ENCODE results near the gene LRMDA. TPM values are rescaled to one million over a fixed set of nuclear protein-coding genes. Genes with fewer than 3 reads are reported as not detected.

The LRMDA gene
- total RNA-seq, 3 donors from 2014 or later (not counting 1 experiment from before 2014, with no cell fraction given) = 1.4 to 2.4 (median 2.1) TPM

DNA sequence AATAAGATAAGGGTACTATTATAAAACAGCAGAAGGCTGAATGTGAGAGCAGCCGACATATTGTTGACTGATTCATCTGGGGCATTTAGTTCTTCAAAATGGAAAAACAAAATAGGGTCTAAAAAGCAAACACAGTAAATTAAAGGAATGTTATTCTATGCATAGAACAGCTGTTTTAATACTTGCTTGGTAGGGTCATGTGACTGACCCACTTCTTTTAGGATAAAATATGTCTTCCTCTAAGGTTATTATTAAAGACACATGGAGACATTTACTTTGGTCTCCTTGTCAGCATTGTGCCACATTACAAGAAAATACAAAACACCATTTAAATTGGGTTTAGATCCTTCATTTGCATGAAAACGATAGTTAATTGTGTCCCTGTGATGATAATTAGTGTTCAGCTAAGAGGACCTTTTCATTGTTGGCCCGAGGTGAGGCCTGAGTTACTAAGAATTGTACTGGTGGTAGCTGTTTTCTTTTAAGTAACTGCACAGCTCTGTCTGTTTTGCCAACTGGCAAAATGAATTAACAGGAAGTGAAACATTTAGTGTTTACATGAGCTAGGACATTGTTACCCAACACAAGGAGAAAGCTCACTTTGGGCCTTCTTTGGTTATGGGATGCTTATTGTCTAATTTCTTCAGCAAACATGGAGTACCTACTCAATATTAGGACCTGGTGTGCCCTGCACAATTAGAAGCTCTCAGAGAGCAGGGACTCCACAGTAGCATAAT is 764.4 kb downstream of the LRMDA start:
- Mint-ChIP-seq H3K27ac (no peak overlapping the region), H3K27me3 (ENCODE audit: low read depth in 2 of 2) (no peaks in the 10 kb centered on the region), H3K4me3 (no peak overlapping the region), H3K4me1 (no peaks in the 10 kb centered on the region), H3K9me3 (no peaks in the 10 kb centered on the region), H3K36me3 (no peaks in the 10 kb centered on the region)
- 72% methylated on average over 3 of the region's 3 CpGs for WGBS (ENCODE audit: insufficient coverage)
- Histone ChIP-seq H3K27ac (ENCODE audit: low read length) (no peak overlapping the region), H3K27me3 (ENCODE audit: control insufficient read depth, insufficient read depth, low read length) (no peaks in the 10 kb centered on the region), H3K36me3 (ENCODE audit: control insufficient read depth, insufficient read depth, low read length) (no peaks in the 10 kb centered on the region), H3K4me3 (ENCODE audit: low read length) (no peak overlapping the region), H3K9me3 (ENCODE audit: control insufficient read depth, insufficient read depth, low read length) (no peaks in the 10 kb centered on the region), H3K4me1 (ENCODE audit: control insufficient read depth, insufficient read depth, low read length) (no peaks in the 10 kb centered on the region)
- no peak for ATAC-seq
- no peak for DNase-seq
- TF ChIP-seq, protein P1, sequence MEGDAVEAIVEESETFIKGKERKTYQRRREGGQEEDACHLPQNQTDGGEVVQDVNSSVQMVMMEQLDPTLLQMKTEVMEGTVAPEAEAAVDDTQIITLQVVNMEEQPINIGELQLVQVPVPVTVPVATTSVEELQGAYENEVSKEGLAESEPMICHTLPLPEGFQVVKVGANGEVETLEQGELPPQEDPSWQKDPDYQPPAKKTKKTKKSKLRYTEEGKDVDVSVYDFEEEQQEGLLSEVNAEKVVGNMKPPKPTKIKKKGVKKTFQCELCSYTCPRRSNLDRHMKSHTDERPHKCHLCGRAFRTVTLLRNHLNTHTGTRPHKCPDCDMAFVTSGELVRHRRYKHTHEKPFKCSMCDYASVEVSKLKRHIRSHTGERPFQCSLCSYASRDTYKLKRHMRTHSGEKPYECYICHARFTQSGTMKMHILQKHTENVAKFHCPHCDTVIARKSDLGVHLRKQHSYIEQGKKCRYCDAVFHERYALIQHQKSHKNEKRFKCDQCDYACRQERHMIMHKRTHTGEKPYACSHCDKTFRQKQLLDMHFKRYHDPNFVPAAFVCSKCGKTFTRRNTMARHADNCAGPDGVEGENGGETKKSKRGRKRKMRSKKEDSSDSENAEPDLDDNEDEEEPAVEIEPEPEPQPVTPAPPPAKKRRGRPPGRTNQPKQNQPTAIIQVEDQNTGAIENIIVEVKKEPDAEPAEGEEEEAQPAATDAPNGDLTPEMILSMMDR (IDR thresholded peaks at IDR 0.05) = no peak
- intact Hi-C loops (cut with micrococcal nuclease) = no loop called here

DNA sequence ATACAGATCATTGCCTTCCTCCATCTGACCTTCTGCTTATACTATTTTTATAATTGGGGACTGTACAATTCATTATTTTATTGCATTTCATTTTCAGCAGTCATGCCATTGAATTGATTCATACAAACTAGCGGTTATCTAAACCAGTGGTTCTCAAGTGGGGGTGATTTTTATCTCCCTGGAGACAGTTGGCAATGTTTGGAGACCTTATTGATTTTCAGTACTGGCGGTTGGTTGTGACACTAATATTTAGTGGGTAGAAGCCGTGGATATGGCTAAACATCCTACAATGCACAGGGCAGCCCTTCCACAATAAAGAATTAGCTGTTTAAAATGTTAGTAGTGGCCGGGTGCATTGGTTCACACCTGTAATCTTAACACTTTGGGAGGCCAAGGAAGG is 765.9 kb downstream of the LRMDA start:
- DNase-seq (no peak), ATAC-seq (no peak)
- Histone ChIP-seq H3K27ac (ENCODE audit: low read length) (no peak overlapping the region), H3K4me1 (ENCODE audit: control insufficient read depth, insufficient read depth, low read length) (no peaks in the 10 kb centered on the region), H3K36me3 (ENCODE audit: control insufficient read depth, insufficient read depth, low read length) (no peaks in the 10 kb centered on the region), H3K27me3 (ENCODE audit: control insufficient read depth, insufficient read depth, low read length) (no peaks in the 10 kb centered on the region), H3K9me3 (ENCODE audit: control insufficient read depth, insufficient read depth, low read length) (no peaks in the 10 kb centered on the region), H3K4me3 (ENCODE audit: low read length) (no peak overlapping the region)
- intact Hi-C loops (cut with micrococcal nuclease) = no loop called here
- WGBS (ENCODE audit: insufficient coverage) = 74% methylated on average over 4 of the region's 4 CpGs
- no peaks in the 10 kb centered on the region for H3K4me1 Mint-ChIP-seq
- no peak overlapping the region for H3K4me3 Mint-ChIP-seq
- TF ChIP-seq, protein P1 (IDR thresholded peaks at IDR 0.05) = no peak
- H3K9me3 Mint-ChIP-seq = no peaks in the 10 kb centered on the region
- no peaks in the 10 kb centered on the region for H3K27me3 Mint-ChIP-seq (ENCODE audit: low read depth in 2 of 2)
- H3K36me3 Mint-ChIP-seq = no peaks in the 10 kb centered on the region
- no peak overlapping the region for H3K27ac Mint-ChIP-seq

DNA sequence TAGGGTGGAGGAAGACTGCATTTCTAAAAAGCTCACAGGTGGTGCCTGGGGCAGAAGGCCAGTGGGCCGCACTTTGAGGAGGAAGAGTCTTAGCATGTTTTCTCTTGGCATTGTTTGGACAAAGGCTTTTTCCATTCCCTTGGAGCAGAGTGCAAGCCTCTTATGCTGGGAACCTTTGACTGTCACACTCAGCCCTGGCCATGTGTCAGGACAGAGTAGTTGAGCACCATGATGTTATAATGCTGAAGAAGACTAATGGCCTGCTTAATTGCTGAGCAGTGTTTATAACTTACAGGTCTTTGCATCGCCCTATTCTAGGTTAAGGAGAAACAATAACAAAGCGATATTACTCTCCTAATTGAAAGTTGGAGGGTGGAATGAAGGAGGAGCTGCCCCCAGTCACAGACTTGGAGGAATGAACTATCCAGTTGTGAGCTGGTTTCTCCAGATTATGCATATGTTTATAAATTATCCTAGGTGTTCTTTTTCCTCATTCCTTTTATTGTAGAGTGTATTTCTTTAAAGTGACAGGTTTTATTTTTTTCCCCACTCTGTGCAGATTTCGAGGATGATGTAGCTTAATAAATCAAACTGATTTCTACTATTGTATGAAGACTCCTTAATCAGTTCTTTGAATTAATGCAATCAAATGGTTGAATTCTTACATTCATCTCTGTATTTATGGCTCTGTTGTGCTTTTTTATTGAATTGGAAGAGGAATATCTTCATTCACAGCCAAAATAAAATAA is 767.0 kb downstream of the LRMDA start:
- no peak overlapping the region for H3K4me3 Mint-ChIP-seq
- ATAC-seq = no peak
- DNase-seq = no peak
- Histone ChIP-seq H3K27ac (ENCODE audit: low read length) (no peak overlapping the region), H3K4me1 (ENCODE audit: control insufficient read depth, insufficient read depth, low read length) (no peaks in the 10 kb centered on the region), H3K27me3 (ENCODE audit: control insufficient read depth, insufficient read depth, low read length) (no peaks in the 10 kb centered on the region), H3K36me3 (ENCODE audit: control insufficient read depth, insufficient read depth, low read length) (no peaks in the 10 kb centered on the region), H3K9me3 (ENCODE audit: control insufficient read depth, insufficient read depth, low read length) (no peaks in the 10 kb centered on the region), H3K4me3 (ENCODE audit: low read length) (no peak overlapping the region)
- no peak overlapping the region for H3K27ac Mint-ChIP-seq
- no peaks in the 10 kb centered on the region for H3K27me3 Mint-ChIP-seq (ENCODE audit: low read depth in 2 of 2)
- intact Hi-C loops (cut with micrococcal nuclease) = no loop called here
- TF ChIP-seq, protein P1 (IDR thresholded peaks at IDR 0.05) = no peak
- no peaks in the 10 kb centered on the region for H3K36me3 Mint-ChIP-seq
- H3K4me1 Mint-ChIP-seq = no peaks in the 10 kb centered on the region
- 93% methylated on average over 3 of the region's 4 CpGs for WGBS (ENCODE audit: insufficient coverage)
- H3K9me3 Mint-ChIP-seq = no peaks in the 10 kb centered on the region

Measured in natural killer cell (primary cell).